ENCODE data around the gene MMP19.
A peak's percentile ranks its signal among the peaks of the same experiment; 100 is the strongest.
"Not testable (repeated sequence)": the region's sequence is repeated elsewhere in the genome, so short reads cannot be mapped to it uniquely, and the experiment has no call there.

MMP19 gene

GRCh38 chr12:55844961-55845360 lies 2.2 kb upstream of the MMP19 start:
- no peak for DNase-seq

- DNase-seq = no peak
Observed at GRCh38 chr12:55843431-55843830, 695 bp upstream of the MMP19 start.

GRCh38 chr12:55840581-55841351 lies 2.0 kb downstream of the MMP19 start:
- no peak for DNase-seq

GRCh38 chr12:55839345-55840140 lies 3.2 kb downstream of the MMP19 start:
- DNase-seq = no peak

- DNase-seq = no peak
Observed at GRCh38 chr12:55838361-55838760, 4.4 kb downstream of the MMP19 start.

GRCh38 chr12:55834400-55834799 lies 8.3 kb downstream of the MMP19 start:
- not testable (repeated sequence) for DNase-seq

- no peak for DNase-seq
Observed at GRCh38 chr12:55833056-55833455, 9.7 kb downstream of the MMP19 start.

- no peak for DNase-seq
Observed at GRCh38 chr12:55831447-55831815, 11.3 kb downstream of the MMP19 start.

GRCh38 chr12:55830601-55831446 lies 11.9 kb downstream of the MMP19 start:
- peak; percentile 40 to 91 (median 74) for DNase-seq

GRCh38 chr12:55829967-55830600 lies 12.7 kb downstream of the MMP19 start:
- peak in 50 of 56 donors; percentile 36 to 94 (median 81) for DNase-seq

GRCh38 chr12:55828357-55828756 lies 14.4 kb downstream of the MMP19 start:
- DNase-seq = no peak

GRCh38 chr12:55827806-55828205 lies 14.9 kb downstream of the MMP19 start:
- no peak for DNase-seq

- no peak for DNase-seq
Observed at GRCh38 chr12:55824726-55825125, 18.0 kb downstream of the MMP19 start.

GRCh38 chr12:55823419-55823818 lies 19.3 kb downstream of the MMP19 start:
- DNase-seq = no peak

- DNase-seq = no peak
Observed at GRCh38 chr12:55822228-55822627, 20.5 kb downstream of the MMP19 start.

GRCh38 chr12:55820679-55821078 lies 22.1 kb downstream of the MMP19 start:
- DNase-seq = no peak

- no peak for DNase-seq
Observed at GRCh38 chr12:55818886-55819285, 23.9 kb downstream of the MMP19 start.

- DNase-seq = peak in 2 of 56 donors; percentile 37 to 43
Observed at GRCh38 chr12:55818140-55818728, 24.5 kb downstream of the MMP19 start.

- peak; percentile 83 to 100 (median 98) for DNase-seq
Observed at GRCh38 chr12:55817345-55818139, 25.2 kb downstream of the MMP19 start, which contains the start of the genes ORMDL2 and SARNP. ORMDL2 (plus strand) TSS chr12:55818041; CDS start chr12:55819000, 959 bp downstream. SARNP (minus strand) TSS chr12:55817724; CDS start chr12:55817701, 23 bp downstream.

- peak in 2 of 56 donors; percentile 8 to 33 for DNase-seq
Observed at GRCh38 chr12:55816881-55817344, 25.8 kb downstream of the MMP19 start.
